ENCODE measurements around the gene TTBK1. TPM values are rescaled to one million over a fixed set of nuclear protein-coding genes. Genes with fewer than 3 reads are reported as not detected.

The TTBK1 gene
- total RNA-seq, 1 donor from 2014 or later = 0.34 TPM

DNA sequence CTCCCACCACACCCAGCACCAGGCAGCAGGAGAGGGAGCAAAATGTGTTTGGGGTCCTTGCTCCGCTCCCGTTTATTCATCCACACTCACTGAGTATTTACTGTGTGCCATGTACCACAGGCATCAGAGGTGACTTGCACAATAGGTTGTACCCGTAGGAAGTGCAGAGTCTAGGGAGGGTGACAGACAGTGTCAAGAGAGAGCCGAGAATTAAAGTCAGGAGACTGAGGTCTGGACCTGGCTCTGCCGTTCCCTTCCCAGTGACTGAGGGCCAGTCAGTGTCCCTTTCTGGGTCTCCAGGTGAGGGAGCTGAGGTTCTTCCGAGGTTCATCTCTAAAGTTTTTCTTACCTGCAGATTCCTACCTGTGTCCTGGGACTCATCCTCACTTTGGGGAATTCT lies 22.3 kb downstream of the TTBK1 start:
- no peaks in the 10 kb centered on the region for H3K9me3 Mint-ChIP-seq
- DNase-seq (ENCODE audit: low spot score in 2 of 2, unreplicated experiment in 2 of 2) = no peak
- peaks cover 6% of the 10 kb centered on the region for H3K27me3 Mint-ChIP-seq (ENCODE audit: low read depth)
- H3K36me3 Mint-ChIP-seq = no peaks in the 10 kb centered on the region
- H3K27ac Mint-ChIP-seq = no peak overlapping the region
- TF ChIP-seq, protein P1, sequence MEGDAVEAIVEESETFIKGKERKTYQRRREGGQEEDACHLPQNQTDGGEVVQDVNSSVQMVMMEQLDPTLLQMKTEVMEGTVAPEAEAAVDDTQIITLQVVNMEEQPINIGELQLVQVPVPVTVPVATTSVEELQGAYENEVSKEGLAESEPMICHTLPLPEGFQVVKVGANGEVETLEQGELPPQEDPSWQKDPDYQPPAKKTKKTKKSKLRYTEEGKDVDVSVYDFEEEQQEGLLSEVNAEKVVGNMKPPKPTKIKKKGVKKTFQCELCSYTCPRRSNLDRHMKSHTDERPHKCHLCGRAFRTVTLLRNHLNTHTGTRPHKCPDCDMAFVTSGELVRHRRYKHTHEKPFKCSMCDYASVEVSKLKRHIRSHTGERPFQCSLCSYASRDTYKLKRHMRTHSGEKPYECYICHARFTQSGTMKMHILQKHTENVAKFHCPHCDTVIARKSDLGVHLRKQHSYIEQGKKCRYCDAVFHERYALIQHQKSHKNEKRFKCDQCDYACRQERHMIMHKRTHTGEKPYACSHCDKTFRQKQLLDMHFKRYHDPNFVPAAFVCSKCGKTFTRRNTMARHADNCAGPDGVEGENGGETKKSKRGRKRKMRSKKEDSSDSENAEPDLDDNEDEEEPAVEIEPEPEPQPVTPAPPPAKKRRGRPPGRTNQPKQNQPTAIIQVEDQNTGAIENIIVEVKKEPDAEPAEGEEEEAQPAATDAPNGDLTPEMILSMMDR (IDR thresholded peaks at IDR 0.05; ENCODE audit: unreplicated experiment) = no peak
- peaks cover 31% of the 10 kb centered on the region for H3K4me1 Mint-ChIP-seq
- no peak overlapping the region for H3K4me3 Mint-ChIP-seq

DNA sequence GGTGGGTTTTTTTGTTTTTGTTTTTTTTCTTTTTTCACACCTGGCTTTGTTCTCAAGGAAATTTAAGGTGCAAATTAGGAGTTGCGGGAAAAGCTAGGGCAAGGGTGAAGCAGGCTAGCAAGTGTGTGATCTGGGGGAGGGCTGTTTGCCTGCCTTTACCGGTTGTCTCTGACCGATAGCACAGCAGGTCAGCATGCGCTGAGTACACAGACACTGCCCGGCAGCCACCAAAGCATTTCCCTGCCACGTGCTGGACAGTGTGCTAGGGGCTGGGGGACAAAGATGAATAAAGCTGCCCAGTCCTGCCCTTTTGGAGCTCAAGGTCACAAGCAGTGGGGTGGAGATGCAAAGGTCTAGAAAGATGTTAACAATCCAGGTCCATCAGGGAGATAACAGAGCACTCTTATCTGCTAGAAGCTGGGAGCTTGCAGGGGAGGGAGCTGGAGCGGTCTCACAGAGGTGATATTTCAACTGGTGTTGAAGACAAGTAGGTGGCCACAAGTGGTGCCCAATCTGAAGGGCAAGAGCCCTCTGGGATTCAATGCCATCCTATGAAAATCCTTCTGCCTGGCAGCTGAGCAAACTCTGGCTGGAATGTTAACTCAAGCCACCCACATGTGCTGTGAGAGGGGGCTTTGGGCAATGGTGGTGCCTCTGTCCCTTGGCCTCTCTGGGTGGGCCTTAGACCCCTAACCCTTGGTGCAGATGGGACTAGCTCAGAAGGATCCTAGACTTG lies 24.5 kb downstream of the TTBK1 start:
- Mint-ChIP-seq H3K27me3 (ENCODE audit: low read depth) (peaks cover 19% of the 10 kb centered on the region), H3K36me3 (no peaks in the 10 kb centered on the region), H3K9me3 (no peaks in the 10 kb centered on the region), H3K4me3 (no peak overlapping the region), H3K27ac (no peak overlapping the region), H3K4me1 (peaks cover 40% of the 10 kb centered on the region)
- DNase-seq (ENCODE audit: low spot score in 2 of 2, unreplicated experiment in 2 of 2) = no peak
- TF ChIP-seq, protein P1 (IDR thresholded peaks at IDR 0.05; ENCODE audit: unreplicated experiment) = no peak

DNA sequence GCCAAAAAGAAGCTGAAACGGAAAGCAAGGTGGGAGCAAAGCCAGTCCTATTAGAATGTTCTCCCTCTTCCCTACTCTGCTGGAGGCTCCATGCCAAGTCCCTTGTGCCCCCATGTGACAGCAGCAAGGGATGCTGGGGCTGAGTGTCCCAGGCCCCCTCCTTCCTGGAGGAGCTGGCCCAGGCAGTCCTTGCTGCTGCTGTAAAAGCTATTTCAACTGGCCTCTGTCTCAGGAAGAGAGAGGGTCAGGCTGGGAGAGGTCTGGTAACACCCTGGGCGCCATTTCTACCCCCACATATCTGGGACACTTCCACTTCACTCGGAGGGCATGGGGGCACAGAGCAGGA lies 25.0 kb downstream of the TTBK1 start:
- no peak overlapping the region for H3K4me3 Mint-ChIP-seq
- peaks cover 40% of the 10 kb centered on the region for H3K4me1 Mint-ChIP-seq
- no peaks in the 10 kb centered on the region for H3K36me3 Mint-ChIP-seq
- no peak for DNase-seq (ENCODE audit: low spot score in 2 of 2, unreplicated experiment in 2 of 2)
- TF ChIP-seq, protein P1 (IDR thresholded peaks at IDR 0.05; ENCODE audit: unreplicated experiment) = no peak
- peaks cover 24% of the 10 kb centered on the region for H3K27me3 Mint-ChIP-seq (ENCODE audit: low read depth)
- no peak overlapping the region for H3K27ac Mint-ChIP-seq
- no peaks in the 10 kb centered on the region for H3K9me3 Mint-ChIP-seq

DNA sequence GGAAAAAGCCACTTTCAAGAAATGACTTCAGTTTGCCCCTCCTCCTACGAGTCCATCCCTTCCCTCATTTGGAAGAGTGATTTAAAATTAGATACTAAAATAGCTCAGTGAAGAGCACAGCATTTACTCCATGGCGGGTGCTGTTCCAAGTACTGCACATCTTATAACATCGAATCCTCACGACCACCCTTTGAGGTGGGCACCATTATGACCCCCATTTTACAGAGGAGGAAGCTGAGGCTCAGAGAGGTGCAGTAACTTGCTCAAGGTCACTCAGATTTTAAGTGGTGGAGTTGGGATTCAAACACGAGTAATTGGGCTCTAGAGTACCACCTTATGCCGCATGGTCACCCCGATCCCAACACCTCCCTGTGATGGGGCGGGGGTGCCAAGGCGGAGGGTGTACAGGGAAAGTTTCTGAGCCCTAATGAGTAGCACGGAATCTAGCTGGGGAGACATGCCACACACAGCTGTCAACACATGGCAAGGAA lies 25.5 kb downstream of the TTBK1 start:
- peaks cover 29% of the 10 kb centered on the region for H3K27me3 Mint-ChIP-seq (ENCODE audit: low read depth)
- no peaks in the 10 kb centered on the region for H3K36me3 Mint-ChIP-seq
- TF ChIP-seq, protein P1 (IDR thresholded peaks at IDR 0.05; ENCODE audit: unreplicated experiment) = no peak
- peaks cover 40% of the 10 kb centered on the region for H3K4me1 Mint-ChIP-seq
- H3K27ac Mint-ChIP-seq = no peak overlapping the region
- peak overlapping the region; percentile 26 for H3K4me3 Mint-ChIP-seq
- no peaks in the 10 kb centered on the region for H3K9me3 Mint-ChIP-seq
- DNase-seq (ENCODE audit: low spot score in 2 of 2, unreplicated experiment in 2 of 2) = no peak

DNA sequence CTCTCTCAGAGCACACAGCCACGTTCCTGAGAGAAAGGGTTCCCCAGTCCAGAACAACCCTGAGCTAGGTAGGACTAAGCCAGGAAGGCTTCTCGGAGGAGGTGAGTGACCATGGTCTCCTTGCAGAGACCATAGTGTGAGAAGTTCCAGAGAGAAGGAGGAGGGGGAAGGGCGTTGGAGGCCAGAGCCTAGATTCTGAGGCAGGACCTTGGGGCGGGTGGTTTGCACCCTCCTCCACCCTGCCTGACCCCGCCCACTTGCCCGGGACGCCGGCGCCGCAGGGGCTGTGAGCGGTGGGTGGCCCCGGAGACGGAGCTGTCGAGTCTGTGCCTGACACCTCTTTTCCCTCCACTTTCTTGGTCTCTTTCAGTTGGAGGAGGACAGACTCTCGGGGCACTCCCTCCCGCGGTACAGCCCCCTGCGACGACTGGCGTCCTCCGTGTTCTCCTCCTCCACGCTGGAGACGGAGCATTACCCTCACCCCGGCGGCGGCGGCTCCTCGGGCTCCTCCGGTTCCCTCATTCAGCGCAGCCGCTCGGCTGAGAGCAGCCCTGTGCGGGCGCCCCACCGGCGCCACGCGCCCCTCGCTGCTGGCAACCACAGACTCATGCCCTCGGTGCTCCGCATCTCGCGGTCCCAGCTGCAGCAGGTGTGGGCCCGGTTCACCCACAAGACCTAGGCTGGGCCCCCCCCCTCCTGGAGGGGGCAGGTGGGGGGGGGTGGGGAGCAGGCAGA lies 26.2 kb downstream of the TTBK1 start:
- Mint-ChIP-seq H3K27me3 (ENCODE audit: low read depth) (peaks cover 35% of the 10 kb centered on the region), H3K4me3 (peak overlapping the region; percentile 26)
- peak in 1 of 2 experiments; percentile 59 for DNase-seq (ENCODE audit: low spot score in 2 of 2, unreplicated experiment in 2 of 2)

More for the DNA sequence above, 26.2 kb downstream of the TTBK1 start:
- TF ChIP-seq, protein P1 (IDR thresholded peaks at IDR 0.05; ENCODE audit: unreplicated experiment) = no peak
- Mint-ChIP-seq H3K36me3 (no peaks in the 10 kb centered on the region), H3K9me3 (no peaks in the 10 kb centered on the region), H3K27ac (no peak overlapping the region), H3K4me1 (peaks cover 40% of the 10 kb centered on the region)

Measured in mesothelial cell of epicardium (in vitro differentiated cells).